Vagina (tissue), 2 donors: ENCODE data around the gene CHPF. TPM values are rescaled to one million over a fixed set of nuclear protein-coding genes. Genes with fewer than 3 reads are reported as not detected.
A peak's percentile ranks its signal among the peaks of the same experiment; 100 is the strongest.

ENCODE experiments used
- DNase-seq, 2 donors: peaks; one replicate each; pipeline ENCODE4 v3.0.0-alpha.2; 2017; ENCODE audit errors: extremely low spot score in 2 of 2
- H3K27ac ChIP-seq: fragments of 200-600 bp; sonication (generic); one replicate; pipeline ENCODE4 v1.5.1; 2019
- H3K27me3 ChIP-seq: fragments of 200-600 bp; sonication (generic); one replicate; pipeline ENCODE4 v1.5.1; 2019
- H3K36me3 ChIP-seq, 2 donors: fragments of 200-600 bp; sonication (generic); one replicate each; pipeline ENCODE4 v1.5.1; 2017 to 2019
- H3K4me1 ChIP-seq: fragments of 200-600 bp; sonication (generic); one replicate; pipeline ENCODE4 v1.5.1; 2019
- H3K4me3 ChIP-seq, 2 donors: fragments of 200-600 bp; sonication (generic); 1 replicate in 1 of 2; 2 replicates in 1 of 2; pipeline ENCODE4 v1.5.1; 2016 to 2019
- H3K9me3 ChIP-seq: fragments of 200-600 bp; sonication (generic); one replicate; pipeline ENCODE4 v1.5.1; 2019
- POLR2A ChIP-seq, 2 donors: fragments of 450-650 bp; IDR thresholded peaks; one replicate each; pipeline ENCODE4 v1.6.1; 2017; ENCODE audit warnings: antibody characterized with exemption in 2 of 2, mild to moderate bottlenecking in 2 of 2, moderate library complexity in 2 of 2
- POLR2AphosphoS5 ChIP-seq, 2 donors: sonication (generic); formaldehyde crosslinking; IDR thresholded peaks; one replicate each; pipeline ENCODE4 v1.9.0; 2017; ENCODE audit warnings: antibody characterized with exemption in 2 of 2, mild to moderate bottlenecking in 2 of 2, low read depth in 1 of 2; ENCODE audit not compliant: insufficient read depth in 1 of 2
- intact Hi-C: fragments of 100-400 bp; cut with DNase I; formaldehyde crosslinking; loops from one replicate; pipeline ENCODE4 v1.15.1; 2023
- total RNA-seq: library from RNA; depleted of rRNA; stranded (reverse); fragments of >200 nt; gene quantifications from one replicate; pipeline ENCODE4 v1.2.3, GENCODE V29; 2016
- TF ChIP-seq, protein P1 (sequence below), 3 experiments: fragments of 450-650 bp in 2 of 3; fragments of 200-600 bp in 1 of 3; sonication (generic) in 1 of 3; IDR thresholded peaks; one replicate each; pipeline ENCODE4 v1.5.1; 2017 to 2019; ENCODE audit warnings: antibody characterized with exemption in 3 of 3, mild to moderate bottlenecking in 2 of 3, moderate library complexity in 2 of 3

CHPF gene, protein sequence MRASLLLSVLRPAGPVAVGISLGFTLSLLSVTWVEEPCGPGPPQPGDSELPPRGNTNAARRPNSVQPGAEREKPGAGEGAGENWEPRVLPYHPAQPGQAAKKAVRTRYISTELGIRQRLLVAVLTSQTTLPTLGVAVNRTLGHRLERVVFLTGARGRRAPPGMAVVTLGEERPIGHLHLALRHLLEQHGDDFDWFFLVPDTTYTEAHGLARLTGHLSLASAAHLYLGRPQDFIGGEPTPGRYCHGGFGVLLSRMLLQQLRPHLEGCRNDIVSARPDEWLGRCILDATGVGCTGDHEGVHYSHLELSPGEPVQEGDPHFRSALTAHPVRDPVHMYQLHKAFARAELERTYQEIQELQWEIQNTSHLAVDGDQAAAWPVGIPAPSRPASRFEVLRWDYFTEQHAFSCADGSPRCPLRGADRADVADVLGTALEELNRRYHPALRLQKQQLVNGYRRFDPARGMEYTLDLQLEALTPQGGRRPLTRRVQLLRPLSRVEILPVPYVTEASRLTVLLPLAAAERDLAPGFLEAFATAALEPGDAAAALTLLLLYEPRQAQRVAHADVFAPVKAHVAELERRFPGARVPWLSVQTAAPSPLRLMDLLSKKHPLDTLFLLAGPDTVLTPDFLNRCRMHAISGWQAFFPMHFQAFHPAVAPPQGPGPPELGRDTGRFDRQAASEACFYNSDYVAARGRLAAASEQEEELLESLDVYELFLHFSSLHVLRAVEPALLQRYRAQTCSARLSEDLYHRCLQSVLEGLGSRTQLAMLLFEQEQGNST
- 41.5 TPM for total RNA-seq

DNA sequence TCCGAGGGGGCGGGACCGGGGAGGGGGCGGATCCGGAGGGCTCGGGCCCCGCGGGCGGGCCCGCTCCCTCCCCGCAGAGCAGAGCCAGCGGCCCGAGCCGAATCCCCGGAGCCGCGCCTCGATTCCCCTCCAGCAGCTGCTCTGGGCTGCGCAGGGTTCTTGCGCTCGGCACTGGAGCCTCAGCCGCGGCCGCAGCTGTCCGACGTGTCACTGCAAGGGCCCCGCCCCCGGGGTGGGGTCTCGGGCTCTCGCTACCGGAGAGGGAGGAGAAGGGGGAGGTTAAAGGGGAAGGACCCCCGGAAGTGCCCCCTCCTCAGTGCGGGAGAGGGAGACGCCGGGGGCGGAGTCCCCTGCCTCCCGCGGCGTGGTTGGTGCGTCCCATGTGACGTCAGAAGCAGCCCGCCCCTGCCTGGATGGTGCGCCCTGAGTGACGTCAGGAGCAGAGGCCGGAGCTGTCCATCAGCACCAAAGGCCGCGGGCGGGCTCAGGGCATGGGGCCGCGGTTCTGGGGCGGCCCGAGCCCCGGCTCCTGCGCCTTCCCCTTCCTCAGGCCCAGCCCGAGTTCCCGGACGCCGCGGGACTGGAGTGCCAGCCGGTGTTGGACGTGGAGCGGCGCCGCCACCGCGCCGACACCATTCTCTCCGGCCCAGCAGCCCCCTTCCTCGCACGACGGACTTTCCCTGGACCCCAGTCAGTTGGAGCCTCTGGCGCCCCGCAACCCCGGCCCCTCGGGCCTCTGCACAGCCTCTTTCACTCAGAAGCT, at the start of gene CHPF, which contains the start of gene TMEM198:
TSS of gene CHPF (minus strand) at position 214 of the 763 bp plus-strand sequence. CDS start 271 bp downstream, outside the sequence.
TSS of gene TMEM198 (plus strand) at position 433 of the 763 bp plus-strand sequence. CDS start 700 bp downstream, outside the sequence.
- TF ChIP-seq, protein P1, sequence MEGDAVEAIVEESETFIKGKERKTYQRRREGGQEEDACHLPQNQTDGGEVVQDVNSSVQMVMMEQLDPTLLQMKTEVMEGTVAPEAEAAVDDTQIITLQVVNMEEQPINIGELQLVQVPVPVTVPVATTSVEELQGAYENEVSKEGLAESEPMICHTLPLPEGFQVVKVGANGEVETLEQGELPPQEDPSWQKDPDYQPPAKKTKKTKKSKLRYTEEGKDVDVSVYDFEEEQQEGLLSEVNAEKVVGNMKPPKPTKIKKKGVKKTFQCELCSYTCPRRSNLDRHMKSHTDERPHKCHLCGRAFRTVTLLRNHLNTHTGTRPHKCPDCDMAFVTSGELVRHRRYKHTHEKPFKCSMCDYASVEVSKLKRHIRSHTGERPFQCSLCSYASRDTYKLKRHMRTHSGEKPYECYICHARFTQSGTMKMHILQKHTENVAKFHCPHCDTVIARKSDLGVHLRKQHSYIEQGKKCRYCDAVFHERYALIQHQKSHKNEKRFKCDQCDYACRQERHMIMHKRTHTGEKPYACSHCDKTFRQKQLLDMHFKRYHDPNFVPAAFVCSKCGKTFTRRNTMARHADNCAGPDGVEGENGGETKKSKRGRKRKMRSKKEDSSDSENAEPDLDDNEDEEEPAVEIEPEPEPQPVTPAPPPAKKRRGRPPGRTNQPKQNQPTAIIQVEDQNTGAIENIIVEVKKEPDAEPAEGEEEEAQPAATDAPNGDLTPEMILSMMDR (IDR thresholded peaks at IDR 0.05): no peak
- TF ChIP-seq POLR2AphosphoS5 (IDR thresholded peaks at IDR 0.05; ENCODE audit: insufficient read depth in 1 of 2, low read depth in 1 of 2) (peak; percentile 89 to 90), POLR2A (IDR thresholded peaks at IDR 0.05) (peak in 1 of 2 donors; percentile 69)
- Histone ChIP-seq H3K4me3 (peak within 1 kb of the TSS; percentile 62 to 64), H3K36me3 (peaks cover 0 to 22% of the 10 kb centered on the region in 2 donors), H3K4me1 (peaks cover 33% of the 10 kb centered on the region), H3K27ac (peak within 1 kb of the TSS; percentile 87), H3K9me3 (no peaks in the 10 kb centered on the region), H3K27me3 (no peaks in the 10 kb centered on the region)
- peak; percentile 98 to 99 for DNase-seq
- intact Hi-C loops: loop anchor here (5.0 kb wide), 1 partner anchor 99 kb away; no protein-coding TSS in a partner anchor

DNA sequence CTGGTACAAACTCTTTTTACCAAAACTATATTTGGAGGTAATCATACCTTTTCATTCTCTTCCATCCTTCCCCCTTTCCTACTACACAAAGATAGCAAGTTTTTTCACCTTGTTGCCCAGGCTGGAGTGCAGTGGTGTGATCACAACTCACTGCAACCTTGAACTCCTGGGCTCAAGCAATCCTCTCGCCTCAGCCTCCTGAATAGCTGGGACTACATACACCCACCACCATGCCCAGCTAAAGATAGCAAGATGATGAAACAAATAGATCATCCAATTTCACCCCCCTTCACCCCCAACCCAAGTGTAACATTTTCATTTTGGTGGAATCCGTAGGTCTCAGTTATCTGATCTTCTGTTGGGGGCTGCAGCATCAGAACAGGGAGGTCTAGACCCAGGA, 49.5 kb upstream of the CHPF start:
- peaks cover 9% of the 10 kb centered on the region for H3K4me1 ChIP-seq
- no peaks in the 10 kb centered on the region for H3K36me3 ChIP-seq
- H3K4me3 ChIP-seq: no peak overlapping the region
- TF ChIP-seq POLR2AphosphoS5 (IDR thresholded peaks at IDR 0.05; ENCODE audit: insufficient read depth in 1 of 2, low read depth in 1 of 2) (no peak), POLR2A (IDR thresholded peaks at IDR 0.05) (no peak)
- TF ChIP-seq, protein P1 (IDR thresholded peaks at IDR 0.05): no peak
- H3K9me3 ChIP-seq: no peaks in the 10 kb centered on the region
- DNase-seq: no peak
- H3K27ac ChIP-seq: no peak overlapping the region
- intact Hi-C loops: no loop called here
- H3K27me3 ChIP-seq: no peaks in the 10 kb centered on the region

DNA sequence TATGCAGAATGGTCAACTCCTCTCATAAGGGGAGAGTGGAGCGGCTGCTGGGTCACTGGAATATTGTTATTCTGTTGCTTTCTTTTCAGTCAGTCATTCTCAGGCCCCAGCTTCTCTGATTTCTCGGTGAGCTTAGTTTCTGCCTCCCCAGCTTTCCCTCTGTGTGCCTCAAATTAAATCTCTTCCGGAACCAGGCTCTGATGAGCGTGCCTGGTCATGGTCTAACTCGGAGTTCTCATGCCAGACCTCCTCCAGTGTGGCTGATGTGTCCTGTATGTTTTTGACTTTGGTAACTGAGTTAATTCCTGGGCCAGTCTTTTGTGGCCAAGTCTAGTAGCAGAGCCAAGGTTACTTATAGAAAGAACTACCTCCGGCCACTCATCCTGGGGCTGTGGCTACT, 49.1 kb upstream of the CHPF start:
- TF ChIP-seq POLR2AphosphoS5 (IDR thresholded peaks at IDR 0.05; ENCODE audit: insufficient read depth in 1 of 2, low read depth in 1 of 2) (no peak), POLR2A (IDR thresholded peaks at IDR 0.05) (no peak)
- TF ChIP-seq, protein P1 (IDR thresholded peaks at IDR 0.05): no peak
- intact Hi-C loops: no loop called here
- no peaks in the 10 kb centered on the region for H3K27me3 ChIP-seq
- DNase-seq: no peak
- H3K27ac ChIP-seq: no peak overlapping the region
- no peak overlapping the region for H3K4me3 ChIP-seq
- no peaks in the 10 kb centered on the region for H3K9me3 ChIP-seq
- H3K36me3 ChIP-seq: no peaks in the 10 kb centered on the region
- H3K4me1 ChIP-seq: peaks cover 8% of the 10 kb centered on the region

DNA sequence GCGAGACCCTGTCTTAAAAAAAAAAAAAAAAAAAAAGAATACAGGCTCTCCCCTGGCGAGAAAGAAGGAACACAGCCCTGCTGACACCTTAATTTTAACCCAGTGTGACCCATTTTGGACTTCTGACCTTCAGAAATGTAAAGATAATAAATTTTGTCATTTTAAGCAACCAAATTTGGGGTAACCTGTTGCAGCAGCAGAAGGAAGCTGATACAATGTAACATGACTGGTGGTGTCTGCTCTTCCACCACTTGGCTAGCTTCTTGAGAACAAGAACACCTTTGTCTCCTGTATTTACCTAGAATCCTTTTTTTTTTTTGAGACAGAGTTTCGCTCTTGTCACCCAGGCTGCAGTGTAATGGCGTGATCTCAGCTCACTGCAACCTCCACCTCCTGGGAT, 47.5 kb upstream of the CHPF start:
- Histone ChIP-seq H3K36me3 (no peaks in the 10 kb centered on the region), H3K27ac (no peak overlapping the region), H3K9me3 (no peaks in the 10 kb centered on the region), H3K4me3 (no peak overlapping the region), H3K27me3 (no peaks in the 10 kb centered on the region), H3K4me1 (no peaks in the 10 kb centered on the region)
- DNase-seq: no peak
- intact Hi-C loops: no loop called here
- TF ChIP-seq, protein P1 (IDR thresholded peaks at IDR 0.05): no peak
- no peak for TF ChIP-seq POLR2A (IDR thresholded peaks at IDR 0.05)
- TF ChIP-seq POLR2AphosphoS5 (IDR thresholded peaks at IDR 0.05; ENCODE audit: insufficient read depth in 1 of 2, low read depth in 1 of 2): no peak
